Trophoblast cell (in vitro differentiated cells and primary cell): ENCODE data around the gene HAND2.
A peak's percentile ranks its signal among the peaks of the same experiment; 100 is the strongest.

Experiments used
- DNase-seq, 2 donors: peaks; one replicate each; pipeline ENCODE4 v3.0.0-alpha.2; 2016
- H2AFZ ChIP-seq: 2 replicates; pipeline ENCODE4 v1.6.1; 2013; ENCODE audit warnings: low read length, moderate library complexity, mild to moderate bottlenecking; ENCODE audit not compliant: insufficient read depth, poor library complexity
- H2AK5ac ChIP-seq: 2 replicates; pipeline ENCODE4 v1.6.1; 2013; ENCODE audit warnings: mild to moderate bottlenecking, low read length
- H2BK120ac ChIP-seq: 2 replicates; pipeline ENCODE4 v1.6.1; 2013; ENCODE audit warnings: low read length, mild to moderate bottlenecking, moderate library complexity; ENCODE audit not compliant: insufficient read depth, poor library complexity
- H2BK12ac ChIP-seq: 2 replicates; pipeline ENCODE4 v1.6.1; 2013; ENCODE audit warnings: mild to moderate bottlenecking, low read length, moderate library complexity
- H2BK5ac ChIP-seq: 2 replicates; pipeline ENCODE4 v1.6.1; 2013; ENCODE audit warnings: low read length, low read depth, moderate library complexity, mild to moderate bottlenecking; ENCODE audit not compliant: poor library complexity
- H3K14ac ChIP-seq: 2 replicates; pipeline ENCODE4 v1.6.1; 2013; ENCODE audit warnings: mild to moderate bottlenecking, low read length
- H3K18ac ChIP-seq: 2 replicates; pipeline ENCODE4 v1.6.1; 2013; ENCODE audit warnings: mild to moderate bottlenecking, low read length
- H3K23ac ChIP-seq: 2 replicates; pipeline ENCODE4 v1.6.1; 2013; ENCODE audit warnings: low read length
- H3K27ac ChIP-seq: 2 replicates; pipeline ENCODE4 v1.5.1; 2013; ENCODE audit warnings: low read depth, mild to moderate bottlenecking, inconsistent platforms, low read length, moderate library complexity
- H3K27me3 ChIP-seq: 2 replicates; pipeline ENCODE4 v1.6.1; 2013; ENCODE audit warnings: inconsistent platforms, mild to moderate bottlenecking, low read length, moderate library complexity; ENCODE audit not compliant: insufficient read depth
- H3K36me3 ChIP-seq, 2 experiments: 1 replicate in 1 of 2; 2 replicates in 1 of 2; pipeline ENCODE4 v1.6.1; 2013; ENCODE audit warnings: low read length in 2 of 2, mild to moderate bottlenecking in 2 of 2, moderate library complexity in 1 of 2; ENCODE audit not compliant: insufficient read depth in 2 of 2, control insufficient read depth in 1 of 2
- H3K4ac ChIP-seq: 2 replicates; pipeline ENCODE4 v1.6.1; 2013; ENCODE audit warnings: low read depth, mild to moderate bottlenecking, low read length, moderate library complexity
- H3K4me1 ChIP-seq, 2 experiments: 1 replicate in 1 of 2; 2 replicates in 1 of 2; pipeline ENCODE4 v1.6.1; 2013; ENCODE audit warnings: low read length in 2 of 2, mild to moderate bottlenecking in 2 of 2, moderate library complexity in 1 of 2; ENCODE audit not compliant: insufficient read depth in 2 of 2, control insufficient read depth in 1 of 2
- H3K4me2 ChIP-seq: 2 replicates; pipeline ENCODE4 v1.6.1; 2013; ENCODE audit warnings: inconsistent platforms, mild to moderate bottlenecking, low read length, moderate library complexity
- H3K4me3 ChIP-seq: 2 replicates; pipeline ENCODE4 v1.5.1; 2013; ENCODE audit warnings: mild to moderate bottlenecking, low read depth, low read length, inconsistent platforms
- H3K79me1 ChIP-seq: one replicate; pipeline ENCODE4 v1.6.1; 2013; ENCODE audit warnings: low read length
- H3K79me2 ChIP-seq: 2 replicates; pipeline ENCODE4 v1.6.1; 2013; ENCODE audit warnings: low read length, mild to moderate bottlenecking; ENCODE audit not compliant: control insufficient read depth, insufficient read depth, poor library complexity
- H3K9ac ChIP-seq: 2 replicates; pipeline ENCODE4 v1.6.1; 2013; ENCODE audit warnings: mild to moderate bottlenecking, low read length
- H3K9me3 ChIP-seq: 2 replicates; pipeline ENCODE4 v1.6.1; 2013; ENCODE audit warnings: low read depth, mild to moderate bottlenecking, control low read depth, inconsistent platforms, low read length; ENCODE audit not compliant: insufficient read depth
- H4K12ac ChIP-seq: 2 replicates; pipeline ENCODE4 v1.6.1; 2013; ENCODE audit warnings: low read depth, mild to moderate bottlenecking, low read length, moderate library complexity
- H4K8ac ChIP-seq: 2 replicates; pipeline ENCODE4 v1.6.1; 2013; ENCODE audit warnings: low read depth, mild to moderate bottlenecking, low read length, moderate library complexity
- H4K91ac ChIP-seq: one replicate; pipeline ENCODE4 v1.6.1; 2013; ENCODE audit warnings: low read depth, mild to moderate bottlenecking, low read length, moderate library complexity
- WGBS: extraction: QIAGEN DNeasy Blood & Tissue Kit; methylation state at CpG from one replicate; pipeline ENCODE4 v1.1.7; 2013; ENCODE audit warnings: missing lambda C conversion rate; ENCODE audit not compliant: insufficient read length, insufficient coverage; ENCODE audit errors: extremely low coverage; 5-methylcytosine and 5-hydroxymethylcytosine counted together

HAND2 gene

DNA sequence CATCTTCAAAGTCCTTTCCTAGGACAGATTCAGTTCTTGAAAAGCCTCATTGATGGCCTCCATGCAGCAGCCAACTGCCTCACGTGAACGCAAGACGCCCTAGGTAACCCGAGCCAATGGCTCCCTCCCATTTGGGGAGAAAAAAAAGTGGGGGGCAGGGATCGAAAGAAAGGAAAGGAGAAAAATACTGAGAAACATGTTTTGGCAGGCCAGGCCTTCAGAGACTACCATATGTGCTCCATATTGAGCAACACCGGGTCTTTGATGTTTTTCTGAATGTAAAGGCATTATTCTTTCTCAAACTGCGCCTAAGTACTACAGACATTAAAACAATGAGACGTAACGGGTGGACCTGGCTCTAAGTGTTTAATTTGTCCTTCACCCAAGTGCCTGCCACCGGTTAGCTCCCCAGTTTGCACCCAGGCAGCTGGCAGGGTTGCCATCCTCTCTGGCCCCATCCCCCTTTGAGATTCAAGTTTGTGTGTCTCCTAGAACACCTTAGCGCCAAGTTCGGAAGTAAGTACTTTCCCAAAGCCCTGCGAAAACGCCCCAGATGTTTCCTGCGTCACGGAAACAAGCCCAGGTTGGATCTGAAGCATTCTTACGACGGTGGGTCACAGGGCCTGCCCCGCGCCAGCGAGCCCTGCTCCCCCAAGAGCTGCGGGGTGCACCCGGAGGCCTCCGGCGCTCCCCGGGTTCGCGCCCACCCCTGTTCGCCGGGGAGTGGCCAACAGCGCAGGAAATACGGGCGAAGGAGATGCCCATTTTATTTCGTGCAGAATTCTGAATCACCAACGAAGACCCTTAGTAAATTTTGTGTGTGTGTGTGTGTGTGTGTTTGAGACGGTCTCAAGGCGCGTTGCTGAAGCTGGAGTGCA is 30.1 kb downstream of the HAND2 start:
- H4K91ac ChIP-seq, result no peak overlapping the region
- H3K79me2 ChIP-seq, result no peaks in the 10 kb centered on the region
- H3K18ac ChIP-seq, result no peak overlapping the region
- peaks cover 10% of the 10 kb centered on the region for H3K9me3 ChIP-seq
- peaks cover 43% of the 10 kb centered on the region for H3K27me3 ChIP-seq
- no peak overlapping the region for H4K12ac ChIP-seq
- peak overlapping the region; percentile 49 for H3K4me2 ChIP-seq
- no peaks in the 10 kb centered on the region for H3K79me1 ChIP-seq
- peaks cover 4 to 8% of the 10 kb centered on the region in 2 experiments for H3K36me3 ChIP-seq
- peak overlapping the region; percentile 42 for H3K4me3 ChIP-seq
- no peak overlapping the region for H3K27ac ChIP-seq
- WGBS, result no CpG with 5 or more reads among the region's 38 CpGs
- peaks cover 0 to 12% of the 10 kb centered on the region in 2 experiments for H3K4me1 ChIP-seq
- H2AK5ac ChIP-seq, result no peak overlapping the region
- DNase-seq, result no peak
- no peak overlapping the region for H2BK5ac ChIP-seq
- H3K14ac ChIP-seq, result no peak overlapping the region
- H3K23ac ChIP-seq, result no peak overlapping the region
- no peak overlapping the region for H3K4ac ChIP-seq
- H2AFZ ChIP-seq, result no peak overlapping the region
- no peak overlapping the region for H3K9ac ChIP-seq
- H2BK120ac ChIP-seq, result no peak overlapping the region
- H4K8ac ChIP-seq, result no peak overlapping the region
- H2BK12ac ChIP-seq, result no peak overlapping the region

DNA sequence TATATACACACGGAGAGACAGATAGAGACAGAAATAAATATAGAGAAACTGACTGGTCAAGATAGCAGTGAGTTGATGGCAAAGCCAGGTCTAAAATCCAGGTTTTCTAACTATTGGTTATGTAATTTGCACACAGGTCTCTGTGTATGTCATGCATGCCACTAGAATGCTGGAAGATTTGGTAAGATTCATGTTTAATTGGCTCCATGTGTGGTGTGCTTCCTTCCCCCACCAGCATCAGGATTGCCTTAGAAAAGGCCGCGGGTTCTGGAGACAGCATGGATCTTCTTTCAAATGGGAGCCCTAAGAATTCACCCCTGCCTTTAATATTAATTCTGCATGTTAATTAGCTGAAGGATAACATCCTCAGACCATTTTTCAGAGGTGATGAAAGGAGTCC is 31.3 kb downstream of the HAND2 start:
- no peaks in the 10 kb centered on the region for H3K79me1 ChIP-seq
- H3K27me3 ChIP-seq, result peaks cover 36% of the 10 kb centered on the region
- H3K27ac ChIP-seq, result no peak overlapping the region
- H2AFZ ChIP-seq, result no peak overlapping the region
- H2AK5ac ChIP-seq, result no peak overlapping the region
- no peak overlapping the region for H2BK5ac ChIP-seq
- no peak overlapping the region for H4K91ac ChIP-seq
- no peaks in the 10 kb centered on the region for H3K79me2 ChIP-seq
- H2BK12ac ChIP-seq, result no peak overlapping the region
- H3K9ac ChIP-seq, result no peak overlapping the region
- no peak overlapping the region for H3K4me3 ChIP-seq
- peaks cover 4 to 8% of the 10 kb centered on the region in 2 experiments for H3K36me3 ChIP-seq
- H3K4me1 ChIP-seq, result peaks cover 0 to 15% of the 10 kb centered on the region in 2 experiments
- H4K12ac ChIP-seq, result no peak overlapping the region
- H3K23ac ChIP-seq, result no peak overlapping the region
- H2BK120ac ChIP-seq, result no peak overlapping the region
- H3K9me3 ChIP-seq, result peaks cover 10% of the 10 kb centered on the region
- H3K4ac ChIP-seq, result no peak overlapping the region
- no peak for DNase-seq
- H3K18ac ChIP-seq, result no peak overlapping the region
- no peak overlapping the region for H4K8ac ChIP-seq
- no peak overlapping the region for H3K14ac ChIP-seq
- WGBS, result no CpG with 5 or more reads among the region's 3 CpGs
- no peak overlapping the region for H3K4me2 ChIP-seq

DNA sequence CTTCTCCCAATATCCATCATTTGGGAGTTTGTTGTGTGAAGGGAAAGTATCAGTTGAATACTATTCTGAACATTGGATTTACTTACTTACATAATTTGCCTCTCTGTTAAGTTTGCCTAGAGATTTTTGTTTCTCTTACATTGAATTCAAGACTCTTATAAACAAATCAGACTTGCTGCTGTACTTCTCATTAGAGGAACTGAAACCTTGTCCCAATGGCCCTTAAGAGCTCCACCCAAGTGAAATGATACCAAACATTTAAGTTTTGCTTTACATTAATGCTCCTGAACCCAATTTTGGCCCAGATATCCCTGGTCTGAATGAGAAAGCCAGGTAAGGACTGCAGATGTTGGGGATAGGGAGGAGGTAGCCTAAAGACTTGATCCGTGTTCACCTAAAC is 32.0 kb downstream of the HAND2 start:
- H2AFZ ChIP-seq, result no peak overlapping the region
- H3K36me3 ChIP-seq, result peaks cover 3 to 7% of the 10 kb centered on the region in 2 experiments
- no peak overlapping the region for H2AK5ac ChIP-seq
- H3K27ac ChIP-seq, result no peak overlapping the region
- no peak overlapping the region for H3K4ac ChIP-seq
- no peak overlapping the region for H4K91ac ChIP-seq
- no peak overlapping the region for H3K18ac ChIP-seq
- no peaks in the 10 kb centered on the region for H3K79me2 ChIP-seq
- no peak for DNase-seq
- H3K4me3 ChIP-seq, result no peak overlapping the region
- H4K8ac ChIP-seq, result no peak overlapping the region
- no peak overlapping the region for H3K9ac ChIP-seq
- no peak overlapping the region for H3K23ac ChIP-seq
- no peak overlapping the region for H2BK5ac ChIP-seq
- H4K12ac ChIP-seq, result no peak overlapping the region
- H3K27me3 ChIP-seq, result peaks cover 30% of the 10 kb centered on the region
- WGBS, result no CpG with 5 or more reads among the region's 1 CpG
- H3K9me3 ChIP-seq, result peaks cover 10% of the 10 kb centered on the region
- H3K79me1 ChIP-seq, result no peaks in the 10 kb centered on the region
- H2BK12ac ChIP-seq, result no peak overlapping the region
- no peak overlapping the region for H2BK120ac ChIP-seq
- H3K4me1 ChIP-seq, result peaks cover 0 to 15% of the 10 kb centered on the region in 2 experiments
- no peak overlapping the region for H3K14ac ChIP-seq
- no peak overlapping the region for H3K4me2 ChIP-seq

DNA sequence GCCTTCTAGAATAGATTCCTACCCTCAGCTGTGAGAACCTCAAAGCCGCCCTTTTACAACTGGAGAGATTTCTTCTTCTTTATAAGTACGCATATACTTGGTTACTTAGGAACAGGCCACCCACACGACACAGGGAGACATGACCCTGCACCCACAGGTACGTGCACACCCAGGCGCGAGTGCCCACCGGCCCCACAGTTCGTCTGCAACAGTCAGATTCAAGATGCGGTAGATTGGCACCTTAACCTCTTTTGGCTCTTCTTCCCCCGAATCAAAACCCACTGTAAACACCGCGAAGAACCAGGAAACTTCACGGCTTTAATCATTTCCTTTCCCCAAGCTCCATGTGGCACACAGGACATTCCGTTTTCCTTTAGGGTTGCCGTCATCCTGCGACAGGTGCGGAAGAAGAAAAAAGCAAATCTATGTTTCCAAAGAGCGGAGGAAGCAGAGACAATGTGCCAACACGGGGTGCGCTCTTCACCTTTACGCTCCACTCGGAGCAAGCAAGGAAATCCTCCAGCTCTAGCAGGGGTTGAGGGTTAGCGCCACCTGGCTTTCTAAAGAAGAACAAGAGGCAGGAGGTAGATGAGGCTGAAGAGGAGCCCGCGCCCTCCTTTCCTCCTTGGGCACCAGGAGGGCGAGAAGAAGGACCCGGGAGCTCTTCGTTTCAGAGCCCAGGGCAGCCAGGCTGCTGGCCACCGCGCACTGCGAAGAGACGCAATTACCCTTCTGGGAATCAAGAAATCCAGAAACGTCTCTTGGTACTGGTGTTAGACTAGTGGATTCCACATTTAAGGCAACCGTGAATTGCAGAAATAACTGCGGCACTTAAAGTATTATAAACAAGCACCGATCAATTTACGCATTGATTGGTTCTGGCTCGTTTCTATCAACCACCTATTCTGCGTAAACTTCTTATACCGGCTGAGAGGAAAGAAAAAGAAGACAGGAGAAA is 35.7 kb downstream of the HAND2 start:
- H3K14ac ChIP-seq, result no peak overlapping the region
- no peak overlapping the region for H3K4ac ChIP-seq
- H3K36me3 ChIP-seq, result no peaks in the 10 kb centered on the region
- WGBS, result no CpG with 5 or more reads among the region's 40 CpGs
- no peak overlapping the region for H3K27ac ChIP-seq
- H4K8ac ChIP-seq, result no peak overlapping the region
- H3K23ac ChIP-seq, result no peak overlapping the region
- no peak overlapping the region for H3K18ac ChIP-seq
- H3K27me3 ChIP-seq, result no peaks in the 10 kb centered on the region
- no peaks in the 10 kb centered on the region for H3K79me1 ChIP-seq
- peak; percentile 44 to 77 for DNase-seq
- H2BK12ac ChIP-seq, result no peak overlapping the region
- H3K79me2 ChIP-seq, result no peaks in the 10 kb centered on the region
- peak overlapping the region; percentile 57 for H3K4me2 ChIP-seq
- H2BK5ac ChIP-seq, result no peak overlapping the region
- H4K12ac ChIP-seq, result no peak overlapping the region
- no peak overlapping the region for H3K4me3 ChIP-seq
- H3K4me1 ChIP-seq, result peaks cover 2 to 13% of the 10 kb centered on the region in 2 experiments
- H3K9ac ChIP-seq, result no peak overlapping the region
- H2BK120ac ChIP-seq, result no peak overlapping the region
- H2AK5ac ChIP-seq, result no peak overlapping the region
- H4K91ac ChIP-seq, result no peak overlapping the region
- H2AFZ ChIP-seq, result no peak overlapping the region
- H3K9me3 ChIP-seq, result no peaks in the 10 kb centered on the region
